Kidney tubule cell (primary cell): ENCODE measurements around the gene INAVA.
"Not testable (repeated sequence)": the region's sequence is repeated elsewhere in the genome, so short reads cannot be mapped to it uniquely, and the experiment has no call there.

Experiments
- DNase-seq: peaks from one replicate; pipeline ENCODE4 v3.0.0-alpha.2; 2018; ENCODE audit warnings: low spot score

INAVA gene

GRCh38 chr1:200899015-200899386 is 4.3 kb downstream of the INAVA start:
- DNase-seq = no peak

- no peak for DNase-seq
Observed at GRCh38 chr1:200899451-200899915, 4.8 kb downstream of the INAVA start.

- DNase-seq = no peak
Observed at GRCh38 chr1:200899954-200900867, 5.5 kb downstream of the INAVA start.

GRCh38 chr1:200900877-200901276 is 6.2 kb downstream of the INAVA start:
- no peak for DNase-seq

GRCh38 chr1:200901350-200901749 is 6.7 kb downstream of the INAVA start:
- DNase-seq = no peak

GRCh38 chr1:200901796-200902444 is 7.2 kb downstream of the INAVA start:
- DNase-seq = no peak

- no peak for DNase-seq
Observed at GRCh38 chr1:200903793-200904192, 9.1 kb downstream of the INAVA start.

- no peak for DNase-seq
Observed at GRCh38 chr1:200904772-200905171, 10.1 kb downstream of the INAVA start.

GRCh38 chr1:200905411-200906052 is 10.8 kb downstream of the INAVA start:
- peak; percentile 87 for DNase-seq

GRCh38 chr1:200906491-200906890 is 11.8 kb downstream of the INAVA start:
- DNase-seq = no peak

GRCh38 chr1:200907611-200908097 is 13.0 kb downstream of the INAVA start:
- peak; percentile 69 for DNase-seq

GRCh38 chr1:200908191-200908868 is 13.6 kb downstream of the INAVA start:
- no peak for DNase-seq

- no peak for DNase-seq
Observed at GRCh38 chr1:200909071-200909470, 14.4 kb downstream of the INAVA start.

GRCh38 chr1:200909757-200910239 is 15.1 kb downstream of the INAVA start:
- no peak for DNase-seq

- DNase-seq = no peak
Observed at GRCh38 chr1:200911361-200911760, 16.7 kb downstream of the INAVA start.

- not testable (repeated sequence) for DNase-seq
Observed at GRCh38 chr1:200911936-200912335, 17.2 kb downstream of the INAVA start.

GRCh38 chr1:200912737-200913407 is 18.2 kb downstream of the INAVA start:
- no peak for DNase-seq

GRCh38 chr1:200916152-200916551 is 21.5 kb downstream of the INAVA start:
- DNase-seq = no peak

GRCh38 chr1:200916681-200917080 is 22.0 kb downstream of the INAVA start:
- DNase-seq = no peak

GRCh38 chr1:200917291-200917817 is 22.7 kb downstream of the INAVA start:
- DNase-seq = peak; percentile 31

- DNase-seq = no peak
Observed at GRCh38 chr1:200918006-200918405, 23.3 kb downstream of the INAVA start.
